HUES64 (cell line): ENCODE data around the gene DMGDH.

Experiments
- H3K27ac ChIP-seq: 2 replicates; pipeline ENCODE4 v1.7.0; 2013; ENCODE audit warnings: low read depth, low read length, inconsistent platforms
- H3K27me3 ChIP-seq: 2 replicates; pipeline ENCODE4 v1.6.1; 2013; ENCODE audit warnings: mild to moderate bottlenecking, low read length; ENCODE audit not compliant: insufficient read depth
- H3K36me3 ChIP-seq: 2 replicates; pipeline ENCODE4 v1.6.1; 2013; ENCODE audit warnings: mild to moderate bottlenecking, low read length; ENCODE audit not compliant: insufficient read depth
- H3K4me1 ChIP-seq: 2 replicates; pipeline ENCODE4 v1.6.1; 2013; ENCODE audit warnings: mild to moderate bottlenecking, low read length, moderate library complexity; ENCODE audit not compliant: insufficient read depth
- H3K4me3 ChIP-seq: 2 replicates; pipeline ENCODE4 v1.5.1; 2013; ENCODE audit warnings: mild to moderate bottlenecking, low read length, moderate library complexity
- H3K9ac ChIP-seq: 2 replicates; pipeline ENCODE4 v1.6.1; 2013; ENCODE audit warnings: mild to moderate bottlenecking, low read depth, low read length
- H3K9me3 ChIP-seq: 2 replicates; pipeline ENCODE4 v1.6.1; 2013; ENCODE audit warnings: low read depth, low read length; ENCODE audit not compliant: insufficient read depth
- WGBS: fragments of 150-250, 120-280 bp; methylation state at CpG from one replicate; pipeline ENCODE4 v1.1.7; 2013; ENCODE audit warnings: missing lambda C conversion rate; 5-methylcytosine and 5-hydroxymethylcytosine counted together

The DMGDH gene

DNA sequence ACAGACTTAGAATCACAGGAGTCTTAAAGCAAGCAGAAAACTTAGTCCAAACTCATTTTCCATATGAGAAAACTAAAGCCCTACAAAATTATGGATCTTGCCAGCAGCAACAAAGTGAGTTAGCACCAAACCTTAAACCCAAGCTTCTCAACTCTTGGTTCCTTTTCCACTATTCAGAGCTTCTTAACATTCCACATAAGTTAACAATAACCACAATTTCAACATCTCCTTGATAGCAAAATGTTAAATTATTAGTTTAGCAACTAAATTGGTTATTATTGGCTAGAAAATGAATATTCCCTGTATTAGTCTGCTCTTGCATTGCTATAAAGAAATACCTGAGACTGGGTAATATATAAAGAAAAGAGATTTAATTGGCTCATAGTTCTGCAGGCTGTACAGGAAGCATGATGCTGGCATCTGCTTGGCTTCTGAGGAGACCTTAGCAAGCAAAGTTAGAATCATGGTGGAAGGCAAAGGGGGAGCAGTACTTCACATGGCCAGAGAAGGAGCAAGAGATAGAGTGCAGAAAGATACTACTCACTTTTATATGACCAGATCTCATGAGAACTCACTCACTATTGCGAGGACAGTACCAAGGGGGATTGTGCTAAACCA is 58.1 kb downstream of the DMGDH start:
- H3K4me1 ChIP-seq = no peaks in the 10 kb centered on the region
- no peaks in the 10 kb centered on the region for H3K27me3 ChIP-seq
- H3K9ac ChIP-seq = no peak overlapping the region
- no peak overlapping the region for H3K4me3 ChIP-seq
- no peaks in the 10 kb centered on the region for H3K36me3 ChIP-seq
- no peaks in the 10 kb centered on the region for H3K9me3 ChIP-seq
- H3K27ac ChIP-seq = no peak overlapping the region
- 88% methylated on average over 1 of the region's 1 CpG for WGBS

- H3K27ac ChIP-seq = no peak overlapping the region
- H3K4me1 ChIP-seq = no peaks in the 10 kb centered on the region
- H3K4me3 ChIP-seq = no peak overlapping the region
- no peaks in the 10 kb centered on the region for H3K9me3 ChIP-seq
- no peak overlapping the region for H3K9ac ChIP-seq
- no peaks in the 10 kb centered on the region for H3K27me3 ChIP-seq
- H3K36me3 ChIP-seq = no peaks in the 10 kb centered on the region
- WGBS = 86% methylated on average over 2 of the region's 3 CpGs
Measured at GRCh38 chr5:79008362-79008761, 61.1 kb downstream of the DMGDH start.

DNA sequence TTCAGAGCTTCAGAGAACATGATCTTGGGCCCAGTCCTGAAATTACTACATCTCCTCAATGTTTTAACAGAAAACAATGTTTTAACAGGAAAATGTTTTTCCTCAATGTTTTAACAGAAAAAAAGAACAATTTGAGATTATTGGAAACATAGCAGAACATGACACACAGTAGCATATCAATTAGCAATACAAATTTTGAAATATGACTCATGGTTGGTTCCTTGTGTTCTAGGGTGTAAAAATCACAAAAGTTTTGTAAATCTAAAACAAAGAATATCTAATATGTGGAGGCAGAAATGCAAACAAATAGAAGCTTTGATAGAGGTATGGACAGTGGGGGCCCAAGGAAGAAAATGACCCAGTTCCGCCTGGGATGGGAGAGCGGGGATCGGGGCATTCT is 61.6 kb downstream of the DMGDH start:
- Histone ChIP-seq H3K36me3 (no peaks in the 10 kb centered on the region), H3K27ac (no peak overlapping the region)
- WGBS = 71% methylated on average over 3 of the region's 3 CpGs

GRCh38 chr5:79005936-79006631 is 63.4 kb downstream of the DMGDH start:
- Histone ChIP-seq H3K27me3 (no peaks in the 10 kb centered on the region), H3K27ac (no peak overlapping the region), H3K4me3 (no peak overlapping the region), H3K9ac (no peak overlapping the region), H3K9me3 (no peaks in the 10 kb centered on the region), H3K36me3 (no peaks in the 10 kb centered on the region), H3K4me1 (no peaks in the 10 kb centered on the region)
- 93% methylated on average over 5 of the region's 6 CpGs for WGBS

More for the DNA sequence above, 61.6 kb downstream of the DMGDH start:
- H3K27me3 ChIP-seq = no peaks in the 10 kb centered on the region
- no peak overlapping the region for H3K4me3 ChIP-seq
- no peak overlapping the region for H3K9ac ChIP-seq
- H3K9me3 ChIP-seq = no peaks in the 10 kb centered on the region
- H3K4me1 ChIP-seq = no peaks in the 10 kb centered on the region

DNA sequence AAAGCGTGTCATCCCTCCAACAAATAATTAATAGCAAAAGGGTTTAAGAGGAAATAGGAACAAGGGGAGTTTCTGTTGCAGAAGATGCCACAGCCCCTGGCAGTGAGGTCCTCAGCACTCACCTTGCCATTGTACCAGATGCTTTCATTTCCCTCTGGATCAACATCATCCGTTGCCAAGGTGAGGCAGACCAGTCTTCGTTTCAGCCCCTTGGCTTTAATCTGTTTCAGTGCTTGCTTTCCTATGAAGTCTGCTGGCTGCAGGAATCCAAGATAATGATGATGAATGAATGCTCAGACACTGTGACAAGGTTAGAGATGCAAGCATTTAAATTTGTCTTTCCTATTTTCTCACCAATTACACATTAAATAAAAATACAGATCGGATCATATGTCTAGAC is 64.3 kb downstream of the DMGDH start:
- Histone ChIP-seq H3K4me1 (no peaks in the 10 kb centered on the region), H3K9me3 (no peaks in the 10 kb centered on the region), H3K36me3 (no peaks in the 10 kb centered on the region), H3K27ac (no peak overlapping the region), H3K9ac (no peak overlapping the region), H3K27me3 (no peaks in the 10 kb centered on the region), H3K4me3 (no peak overlapping the region)
- 84% methylated on average over 3 of the region's 4 CpGs for WGBS

DNA sequence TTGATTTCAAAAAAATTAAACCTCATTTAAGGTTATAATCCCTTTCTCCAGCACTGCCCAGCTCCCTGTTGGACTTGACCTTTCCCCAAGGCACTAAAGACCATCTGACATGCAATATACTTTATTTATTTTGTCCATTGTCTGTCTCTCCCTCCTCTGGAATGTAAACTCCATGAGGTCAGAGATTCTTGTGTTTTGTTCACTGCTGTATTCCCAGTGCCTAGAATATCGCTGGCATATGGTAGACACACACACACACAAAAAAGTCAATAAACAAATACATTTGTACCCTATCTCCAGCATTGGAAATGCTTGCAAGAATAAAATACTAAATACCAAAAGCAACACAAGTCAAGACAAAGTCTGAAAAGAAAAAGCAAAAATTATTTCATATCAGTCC is 67.1 kb downstream of the DMGDH start:
- Histone ChIP-seq H3K36me3 (no peaks in the 10 kb centered on the region), H3K9ac (no peak overlapping the region), H3K4me3 (no peak overlapping the region), H3K9me3 (no peaks in the 10 kb centered on the region), H3K4me1 (no peaks in the 10 kb centered on the region), H3K27ac (no peak overlapping the region), H3K27me3 (no peaks in the 10 kb centered on the region)
- 97% methylated on average over 1 of the region's 1 CpG for WGBS

DNA sequence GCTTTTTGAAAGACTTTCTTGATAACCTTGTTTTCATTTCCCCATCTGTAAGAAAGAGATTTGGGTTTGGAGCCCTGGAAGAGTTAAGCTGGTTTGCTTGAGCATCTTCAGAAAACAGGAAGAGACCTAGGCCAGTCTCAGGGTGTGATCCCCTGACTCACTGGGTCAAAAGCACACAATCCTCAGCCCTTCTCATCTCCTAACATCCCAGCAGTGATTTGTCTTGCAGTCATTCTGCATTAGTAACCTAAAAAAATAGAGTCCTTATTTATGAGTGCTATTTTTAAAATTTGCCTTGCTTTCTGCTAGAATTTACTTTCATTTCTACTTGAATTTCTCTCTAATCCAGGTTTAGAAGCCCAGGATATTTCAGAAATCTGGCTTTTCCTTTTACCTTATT is 68.0 kb downstream of the DMGDH start:
- no peak overlapping the region for H3K9ac ChIP-seq
- H3K27me3 ChIP-seq = no peaks in the 10 kb centered on the region
- no peak overlapping the region for H3K4me3 ChIP-seq
- H3K4me1 ChIP-seq = no peaks in the 10 kb centered on the region
- no peaks in the 10 kb centered on the region for H3K36me3 ChIP-seq
- H3K27ac ChIP-seq = no peak overlapping the region
- H3K9me3 ChIP-seq = no peaks in the 10 kb centered on the region

DNA sequence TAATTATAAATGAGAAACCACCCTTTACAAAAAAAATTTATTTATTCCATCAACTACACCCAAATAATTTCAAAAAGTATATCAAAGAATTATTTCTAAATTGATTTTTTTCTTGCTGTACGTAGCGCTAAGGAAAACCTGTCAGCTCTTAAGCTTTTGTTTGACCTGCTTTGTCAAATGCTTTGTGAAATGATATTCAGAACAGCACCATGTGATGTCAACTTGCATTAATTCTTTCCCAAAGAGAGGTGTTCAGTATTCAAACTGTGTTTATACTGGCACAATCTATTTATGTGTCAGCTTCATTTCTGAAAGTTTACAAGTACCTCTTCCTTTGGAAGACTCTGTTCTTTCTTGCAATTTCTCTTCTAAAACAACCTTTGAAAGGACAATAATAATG is 72.4 kb downstream of the DMGDH start:
- no peak overlapping the region for H3K27ac ChIP-seq
- H3K9ac ChIP-seq = no peak overlapping the region
- H3K4me1 ChIP-seq = no peaks in the 10 kb centered on the region
- H3K4me3 ChIP-seq = no peak overlapping the region
- 89% methylated on average over 2 of the region's 2 CpGs for WGBS
- no peaks in the 10 kb centered on the region for H3K36me3 ChIP-seq
- no peaks in the 10 kb centered on the region for H3K9me3 ChIP-seq
- H3K27me3 ChIP-seq = no peaks in the 10 kb centered on the region

DNA sequence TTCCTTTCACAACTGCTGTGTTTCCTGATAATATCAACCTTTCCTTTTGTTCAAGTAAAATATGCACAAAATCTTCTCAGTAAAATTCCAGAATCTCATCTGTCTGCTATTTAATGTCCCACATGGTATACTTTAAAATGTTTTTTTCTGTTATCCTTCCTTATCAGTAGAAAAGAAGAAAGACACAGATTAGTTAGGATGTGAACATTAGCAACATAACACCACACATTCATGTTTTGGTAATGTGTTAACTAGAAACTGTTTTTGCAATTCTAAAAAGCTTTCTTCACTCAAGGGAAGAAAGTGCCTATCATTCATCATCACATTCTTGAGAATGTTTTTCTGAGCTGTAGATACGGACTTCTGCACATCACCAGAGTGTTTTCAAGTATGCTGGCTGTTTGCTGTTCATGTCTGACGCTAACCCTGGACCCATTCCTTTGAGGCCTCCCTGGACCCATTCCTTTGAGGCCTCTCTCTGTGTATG is 73.9 kb downstream of the DMGDH start:
- Histone ChIP-seq H3K9me3 (no peaks in the 10 kb centered on the region), H3K4me1 (no peaks in the 10 kb centered on the region), H3K27me3 (no peaks in the 10 kb centered on the region), H3K36me3 (no peaks in the 10 kb centered on the region), H3K4me3 (no peak overlapping the region), H3K27ac (no peak overlapping the region), H3K9ac (no peak overlapping the region)
- WGBS = 96% methylated on average over 2 of the region's 2 CpGs

GRCh38 chr5:78993165-78993564 is 76.3 kb downstream of the DMGDH start:
- Histone ChIP-seq H3K4me1 (no peaks in the 10 kb centered on the region), H3K27me3 (no peaks in the 10 kb centered on the region), H3K27ac (no peak overlapping the region), H3K9ac (no peak overlapping the region), H3K36me3 (no peaks in the 10 kb centered on the region), H3K4me3 (no peak overlapping the region), H3K9me3 (no peaks in the 10 kb centered on the region)

GRCh38 chr5:78992146-78992545 is 77.3 kb downstream of the DMGDH start:
- 100% methylated on average over 1 of the region's 2 CpGs for WGBS
- no peak overlapping the region for H3K9ac ChIP-seq
- no peaks in the 10 kb centered on the region for H3K4me1 ChIP-seq
- H3K27me3 ChIP-seq = peaks cover 2% of the 10 kb centered on the region; the same call in 1 of the 2 replicates
- no peaks in the 10 kb centered on the region for H3K36me3 ChIP-seq
- no peaks in the 10 kb centered on the region for H3K9me3 ChIP-seq
- no peak overlapping the region for H3K4me3 ChIP-seq
- H3K27ac ChIP-seq = no peak overlapping the region
